ENCODE measurements around the gene RNF19B.

DNA sequence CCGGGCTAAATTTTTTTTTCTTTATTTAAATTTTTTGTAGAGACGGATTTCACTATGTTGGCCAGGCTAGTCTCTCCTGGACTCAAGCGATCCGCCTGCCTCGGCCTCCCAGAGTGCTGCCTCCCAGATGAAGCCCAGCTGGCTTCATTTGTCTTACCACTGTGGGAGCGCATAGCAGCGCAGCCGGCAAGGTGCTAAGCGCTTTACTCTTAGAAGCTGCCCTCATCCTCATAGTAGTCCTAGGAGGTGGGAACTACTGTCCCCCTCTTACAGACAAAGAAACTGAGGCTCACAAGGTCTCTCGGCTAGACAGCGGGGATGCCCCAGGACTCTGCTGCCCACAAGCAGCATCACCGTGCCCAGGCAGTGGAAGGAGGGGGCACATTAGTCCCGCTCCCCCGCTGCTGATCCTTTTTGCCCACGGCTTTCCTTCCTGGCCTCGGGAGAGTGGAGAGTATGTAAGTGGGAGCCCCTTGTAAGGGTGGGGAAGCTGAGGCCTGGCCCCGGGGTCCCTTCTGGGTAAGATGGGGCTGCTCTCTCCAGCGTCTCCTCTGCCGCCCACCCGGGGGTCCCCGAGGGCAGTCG, 64.1 kb downstream of the RNF19B start:
- no peak for TF ChIP-seq CTCF (IDR thresholded peaks at IDR 0.05)
- no peak for TF ChIP-seq ZFX (IDR thresholded peaks at IDR 0.05; ENCODE audit: borderline replicate concordance)
